B cell (primary cell): ENCODE measurements around the gene RRAS. TPM values are rescaled to one million over a fixed set of nuclear protein-coding genes. Genes with fewer than 3 reads are reported as not detected.

ENCODE experiments used
- ATAC-seq: fragments of 200-7000 bp; cut with Tn5 transposase; one replicate; pipeline ENCODE4 v1.10.0; 2021; ENCODE audit warnings: low read depth, mild to moderate bottlenecking, moderate number of reproducible peaks, moderate library complexity
- CTCF ChIA-PET: fragments of 350-600 bp; sonication (Branson Sonifier 250); formaldehyde crosslinking; loops from one replicate; lab custom pipeline; 2021; ENCODE audit warnings: antibody characterized with exemption, inconsistent platforms; lab: Charles Lee
- POLR2A ChIA-PET: fragments of 350-600 bp; sonication (Branson Sonifier 250); formaldehyde crosslinking; loops from one replicate; lab custom pipeline; 2021; ENCODE audit warnings: antibody characterized with exemption; lab: Charles Lee
- DNase-seq: peaks from one replicate; pipeline ENCODE4 v3.0.0; 2013
- H2AFZ ChIP-seq: 2 replicates; pipeline ENCODE4 v1.6.1; 2012; ENCODE audit warnings: mild to moderate bottlenecking, low read depth, low read length; ENCODE audit not compliant: insufficient read depth, poor library complexity, severe bottlenecking
- H3K27ac ChIP-seq, 2 donors: 1 replicate in 1 of 2; 2 replicates in 1 of 2; pipeline ENCODE4 v1.5.1; 2012 to 2013; ENCODE audit warnings: low read length in 2 of 2, mild to moderate bottlenecking in 2 of 2, moderate library complexity in 1 of 2
- H3K27me3 ChIP-seq, 4 experiments: fragments of 200-600 bp in 1 of 4; sonication (generic) in 1 of 4; replicated peaks in 1 of 4; 1 replicate in 2 of 4; 2 replicates in 2 of 4; pipeline versions ENCODE4 v1.6.1 to v1.7.0; 2013 to 2016; ENCODE audit warnings: low read length in 3 of 4, mild to moderate bottlenecking in 2 of 4, mixed read lengths in 1 of 4, moderate library complexity in 1 of 4; ENCODE audit not compliant: insufficient read depth in 4 of 4, control insufficient read depth in 3 of 4; ENCODE audit errors: control extremely low read depth in 1 of 4
- H3K36me3 ChIP-seq, 2 experiments: replicated peaks in 1 of 2; 1 replicate in 1 of 2; 2 replicates in 1 of 2; pipeline versions ENCODE4 v1.6.1 to v1.7.1; 2013; ENCODE audit warnings: low read length in 1 of 2; ENCODE audit not compliant: insufficient read depth in 2 of 2, control insufficient read depth in 1 of 2; ENCODE audit errors: control extremely low read depth in 1 of 2, extremely low read depth in 1 of 2
- H3K4me1 ChIP-seq, 2 donors: fragments of 200-600 bp in 1 of 2; sonication (generic) in 1 of 2; 1 replicate in 1 of 2; 2 replicates in 1 of 2; pipeline versions ENCODE4 v1.5.1 to v1.6.1; 2013 to 2017; ENCODE audit warnings: low read length in 2 of 2; ENCODE audit not compliant: control insufficient read depth in 2 of 2, insufficient read depth in 2 of 2
- H3K4me2 ChIP-seq: replicated peaks from 2 replicates; pipeline ENCODE3; 2012; ENCODE audit warnings: mild to moderate bottlenecking, low read depth, low read length; ENCODE audit not compliant: poor library complexity, severe bottlenecking
- H3K4me3 ChIP-seq, 5 experiments: fragments of 200-600 bp in 1 of 5; sonication (generic) in 1 of 5; 1 replicate in 3 of 5; 2 replicates in 2 of 5; pipeline versions ENCODE4 v1.5.1 to v1.7.0; 2011 to 2016; ENCODE audit warnings: low read length in 4 of 5, mild to moderate bottlenecking in 4 of 5, low read depth in 2 of 5, control low read depth in 1 of 5, moderate library complexity in 1 of 5; ENCODE audit not compliant: insufficient read depth in 1 of 5; ENCODE audit errors: control extremely low read depth in 1 of 5, extremely low read depth in 1 of 5
- H3K79me2 ChIP-seq: fragments of 200-600 bp; sonication (generic); one replicate; pipeline ENCODE4 v1.6.0; 2016; ENCODE audit warnings: low read length; ENCODE audit not compliant: control insufficient read depth, insufficient read depth
- H3K9ac ChIP-seq: fragments of 200-600 bp; sonication (generic); 2 replicates; pipeline ENCODE4 v1.6.1; 2017; ENCODE audit warnings: mild to moderate bottlenecking, low read length, moderate library complexity
- H3K9me3 ChIP-seq, 3 donors: one replicate each; pipeline versions ENCODE4 v1.6.1 to v1.7.1; 2013; ENCODE audit warnings: low read length in 2 of 3; ENCODE audit not compliant: control insufficient read depth in 2 of 3, insufficient read depth in 1 of 3; ENCODE audit errors: control extremely low read depth in 1 of 3
- H4K20me1 ChIP-seq: 2 replicates; pipeline ENCODE4 v1.6.0; 2012; ENCODE audit warnings: mild to moderate bottlenecking, low read length; ENCODE audit not compliant: insufficient read depth, control insufficient read depth, poor library complexity, severe bottlenecking
- H3K27ac Mint-ChIP-seq: one replicate; pipeline ENCODE4 v1.8.0; 2021; ENCODE audit warnings: mixed read lengths
- H3K27me3 Mint-ChIP-seq: one replicate; pipeline ENCODE4 v1.8.0; 2021; ENCODE audit warnings: mixed read lengths
- H3K4me1 Mint-ChIP-seq: one replicate; pipeline ENCODE4 v1.8.0; 2021; ENCODE audit warnings: mixed read lengths
- H3K4me3 Mint-ChIP-seq: one replicate; pipeline ENCODE4 v1.8.0; 2021; ENCODE audit warnings: mixed read lengths
- H3K9me3 Mint-ChIP-seq: one replicate; pipeline ENCODE4 v1.8.0; 2022; ENCODE audit warnings: mixed read lengths; ENCODE audit not compliant: insufficient read depth
- CTCF ChIP-seq: fragments of 200-600 bp; IDR thresholded peaks from one replicate; pipeline ENCODE4 v1.8.0; 2022; ENCODE audit warnings: antibody characterized with exemption, mild to moderate bottlenecking
- EZH2 ChIP-seq: IDR thresholded peaks from 2 replicates; pipeline ENCODE4 v1.6.1; 2012; ENCODE audit warnings: borderline replicate concordance, low read depth, mild to moderate bottlenecking, moderate library complexity, low read length; ENCODE audit not compliant: insufficient read depth, poor library complexity, severe bottlenecking
- WGBS: methylation state at CpG from one replicate; pipeline ENCODE4 v1.1.5; 2013; ENCODE audit warnings: missing lambda C conversion rate; ENCODE audit not compliant: insufficient coverage; 5-methylcytosine and 5-hydroxymethylcytosine counted together
- intact Hi-C: fragments of 100-400 bp; cut with micrococcal nuclease; formaldehyde crosslinking; loops from one replicate; pipeline ENCODE4 v1.10.0; 2022
- polyA plus RNA-seq: library from polyadenylated mRNA; depleted of rRNA; stranded (reverse); fragments of >200 nt; gene quantifications from 2 replicates; pipeline ENCODE4 v1.2.3, GENCODE V29; 2012
- total RNA-seq, 2 donors: library from RNA; stranded (reverse); fragments of 120-200 nt in 1 of 2; gene quantifications; 1 replicate in 1 of 2; 2 replicates in 1 of 2; pipeline versions ENCODE4 v1.2.3 to v1.2.4, GENCODE V29; 2013 to 2022

Gene RRAS
- total and polyA plus RNA-seq, 2 donors (not counting 1 experiment from before 2014, with no cell fraction given) = 5.6 to 21.0 TPM

GRCh38 chr19:49631014-49631588 lies 8.8 kb downstream of the RRAS start:
- Histone ChIP-seq H3K36me3 (peaks cover 0 to 3% of the 10 kb centered on the region in 2 experiments), H3K27ac (no peak overlapping the region), H4K20me1 (no peaks in the 10 kb centered on the region), H3K79me2 (no peaks in the 10 kb centered on the region), H3K9me3 (no peaks in the 10 kb centered on the region), H3K27me3 (no peaks in the 10 kb centered on the region), H3K9ac (no peak overlapping the region), H2AFZ (no peak overlapping the region), H3K4me1 (no peaks in the 10 kb centered on the region), H3K4me2 (no peak overlapping the region), H3K4me3 (no peak overlapping the region)
- no peak overlapping the region for H3K4me3 Mint-ChIP-seq
- WGBS = 65% methylated on average over 2 of the region's 9 CpGs
- ATAC-seq = no peak
- no peak overlapping the region for H3K27ac Mint-ChIP-seq
- H3K27me3 Mint-ChIP-seq = no peaks in the 10 kb centered on the region
- CTCF ChIA-PET = interaction anchor here (0.6 kb wide), 1 partner anchor 536 kb away, joined by 3 read pairs; no protein-coding TSS in a partner anchor
- DNase-seq = no peak
- no peak for TF ChIP-seq CTCF
- TF ChIP-seq EZH2 = no peak
- no peaks in the 10 kb centered on the region for H3K9me3 Mint-ChIP-seq
- H3K4me1 Mint-ChIP-seq = no peaks in the 10 kb centered on the region
- intact Hi-C loops = no loop called here
- POLR2A ChIA-PET = interaction anchor here (1.2 kb wide), 1 partner anchor 38 kb away, joined by 5 read pairs; no protein-coding TSS in a partner anchor

- Histone ChIP-seq H3K4me1 (no peaks in the 10 kb centered on the region), H3K9ac (no peak overlapping the region), H3K79me2 (no peaks in the 10 kb centered on the region), H4K20me1 (peaks cover 1% of the 10 kb centered on the region), H2AFZ (no peak overlapping the region), H3K9me3 (no peaks in the 10 kb centered on the region), H3K27me3 (no peaks in the 10 kb centered on the region), H3K4me2 (no peak overlapping the region), H3K36me3 (peaks cover 0 to 7% of the 10 kb centered on the region in 2 experiments), H3K4me3 (no peak overlapping the region), H3K27ac (no peak overlapping the region)
- Mint-ChIP-seq H3K27me3 (no peaks in the 10 kb centered on the region), H3K27ac (no peak overlapping the region), H3K4me1 (no peaks in the 10 kb centered on the region), H3K9me3 (no peaks in the 10 kb centered on the region), H3K4me3 (no peak overlapping the region)
- intact Hi-C loops = no loop called here
- 98% methylated on average over 8 of the region's 9 CpGs for WGBS
- no peak for TF ChIP-seq EZH2
- TF ChIP-seq CTCF = no peak
- ChIA-PET POLR2A (no interaction called here), CTCF (no interaction called here)
- ATAC-seq (no peak), DNase-seq (no peak)
Measured at GRCh38 chr19:49629659-49630058, 10.3 kb downstream of the RRAS start.
